HG03565 (cell line): ENCODE data around the gene KLF5.
"Not testable (repeated sequence)": the region's sequence is repeated elsewhere in the genome, so short reads cannot be mapped to it uniquely, and the experiment has no call there.

Experiments
- ATAC-seq: cut with Tn5 transposase; IDR thresholded peaks from one replicate; pipeline ENCODE4 v1.9.1; 2021; ENCODE audit warnings: mild to moderate bottlenecking, moderate library complexity; ENCODE audit not compliant: unreplicated experiment

KLF5 gene

GRCh38 chr13:73082895-73083294, 24.1 kb downstream of the KLF5 start:
- no peak for ATAC-seq

GRCh38 chr13:73088332-73088935, 29.6 kb downstream of the KLF5 start:
- ATAC-seq = no peak

- no peak for ATAC-seq
Measured at GRCh38 chr13:73089213-73089612, 30.4 kb downstream of the KLF5 start.

GRCh38 chr13:73090116-73090822, 31.5 kb downstream of the KLF5 start:
- peak; percentile 60 for ATAC-seq

GRCh38 chr13:73090823-73091187, 32.0 kb downstream of the KLF5 start:
- no peak for ATAC-seq

GRCh38 chr13:73092829-73093228, 34.0 kb downstream of the KLF5 start:
- ATAC-seq = no peak

GRCh38 chr13:73096173-73096572, 37.4 kb downstream of the KLF5 start:
- no peak for ATAC-seq

GRCh38 chr13:73096638-73097037, 37.8 kb downstream of the KLF5 start:
- ATAC-seq = no peak

- not testable (repeated sequence) for ATAC-seq
Measured at GRCh38 chr13:73100781-73101180, 42.0 kb downstream of the KLF5 start.

GRCh38 chr13:73101351-73102007, 42.7 kb downstream of the KLF5 start:
- no peak for ATAC-seq

GRCh38 chr13:73103238-73103637, 44.4 kb downstream of the KLF5 start:
- ATAC-seq = no peak

GRCh38 chr13:73106513-73107178, 47.8 kb downstream of the KLF5 start:
- ATAC-seq = no peak

- no peak for ATAC-seq
Measured at GRCh38 chr13:73107481-73107880, 48.7 kb downstream of the KLF5 start.

GRCh38 chr13:73107970-73108369, 49.2 kb downstream of the KLF5 start:
- no peak for ATAC-seq

GRCh38 chr13:73109288-73109899, 50.6 kb downstream of the KLF5 start:
- no peak for ATAC-seq

GRCh38 chr13:73109969-73110368, 51.2 kb downstream of the KLF5 start:
- no peak for ATAC-seq

- no peak for ATAC-seq
Measured at GRCh38 chr13:73110814-73111213, 52.0 kb downstream of the KLF5 start.

GRCh38 chr13:73111331-73111730, 52.5 kb downstream of the KLF5 start:
- ATAC-seq = no peak

GRCh38 chr13:73119612-73120011, 60.8 kb downstream of the KLF5 start:
- ATAC-seq = no peak
